ENCODE measurements around the gene TAPT1.

GRCh38 chr4:16116493-16116990 is 109.7 kb downstream of the TAPT1 start:
- TF ChIP-seq CTCF (IDR thresholded peaks at IDR 0.05; ENCODE audit: insufficient read depth, low read depth, low read length): no peak
- no peak for TF ChIP-seq EZH2 (IDR thresholded peaks at IDR 0.05; ENCODE audit: insufficient read depth, low read length)
